Smooth muscle cell (in vitro differentiated cells): ENCODE results near the gene MAFG. TPM values are rescaled to one million over a fixed set of nuclear protein-coding genes. Genes with fewer than 3 reads are reported as not detected.

Experiments used
- DNase-seq: peaks from one replicate; lab custom pipeline; 2025; ENCODE audit not compliant: unreplicated experiment; lab: John Stamatoyannopoulos, UW
- H2AFZ ChIP-seq: fragments of 200-600 bp; sonication (generic); 2 replicates; pipeline ENCODE4 v1.6.0; 2016; ENCODE audit warnings: antibody characterized with exemption, low read depth, mild to moderate bottlenecking
- H3F3A ChIP-seq: fragments of 200-600 bp; sonication (generic); 2 replicates; pipeline ENCODE4 v1.6.0; 2017; ENCODE audit warnings: antibody characterized with exemption, low read depth
- H3K27ac ChIP-seq: fragments of 200-600 bp; sonication (generic); 2 replicates; pipeline ENCODE4 v1.5.1; 2016; ENCODE audit warnings: low read depth, mild to moderate bottlenecking
- H3K27me3 ChIP-seq: fragments of 200-600 bp; sonication (generic); 2 replicates; pipeline ENCODE4 v1.6.1; 2016; ENCODE audit warnings: low read depth, mild to moderate bottlenecking
- H3K36me3 ChIP-seq: fragments of 200-600 bp; sonication (generic); 2 replicates; pipeline ENCODE4 v1.5.1; 2016; ENCODE audit warnings: low read depth
- H3K4me1 ChIP-seq: fragments of 200-600 bp; sonication (generic); 2 replicates; pipeline ENCODE4 v1.5.1; 2016; ENCODE audit warnings: low read depth
- H3K4me2 ChIP-seq: fragments of 200-600 bp; sonication (generic); 2 replicates; pipeline ENCODE4 v1.6.0; 2016; ENCODE audit warnings: mild to moderate bottlenecking
- H3K4me3 ChIP-seq: fragments of 200-600 bp; sonication (generic); 2 replicates; pipeline ENCODE4 v1.5.1; 2016; ENCODE audit warnings: mild to moderate bottlenecking
- H3K79me2 ChIP-seq: fragments of 200-600 bp; sonication (generic); 2 replicates; pipeline ENCODE4 v1.6.0; 2016; ENCODE audit warnings: low read depth, mild to moderate bottlenecking
- H3K9ac ChIP-seq: fragments of 200-600 bp; sonication (generic); 2 replicates; pipeline ENCODE4 v1.6.0; 2016; ENCODE audit warnings: low read depth
- H3K9me3 ChIP-seq: fragments of 200-600 bp; sonication (generic); replicated peaks from 2 replicates; pipeline ENCODE4 v1.5.1; 2016; ENCODE audit warnings: low read depth
- H4K20me1 ChIP-seq: fragments of 200-600 bp; sonication (generic); 2 replicates; pipeline ENCODE4 v1.6.0; 2016; ENCODE audit warnings: low read depth
- CTCF ChIP-seq: fragments of 200-600 bp; sonication (generic); IDR thresholded peaks from 2 replicates; pipeline ENCODE4 v1.5.1; 2017; ENCODE audit warnings: borderline replicate concordance, mild to moderate bottlenecking, antibody characterized with exemption; ENCODE audit not compliant: insufficient read depth, poor library complexity, severe bottlenecking
- WGBS: methylation state at CpG from one replicate; pipeline ENCODE4 v1.1.7; 2016; ENCODE audit warnings: low lambda C conversion rate; 5-methylcytosine and 5-hydroxymethylcytosine counted together
- polyA plus RNA-seq: library from polyadenylated mRNA; unstranded; fragments of >200 nt; fragmentation: Nextera tagmentation; extraction: Ambion mirVana; gene quantifications from 2 replicates; pipeline ENCODE4 v1.2.1, GENCODE V29; 2016
- total RNA-seq: library from RNA; depleted of rRNA; stranded (reverse); fragments of >200 nt; gene quantifications from 2 replicates; pipeline ENCODE4 v1.2.3, GENCODE V29; 2014

MAFG gene
- total and polyA plus RNA-seq, 2 experiments from 2014 or later = 15.3 to 30.3 TPM

- 81% methylated on average over 5 of the region's 5 CpGs for WGBS
- Histone ChIP-seq H3F3A (peaks cover 11% of the 10 kb centered on the region), H4K20me1 (no peaks in the 10 kb centered on the region), H3K36me3 (no peaks in the 10 kb centered on the region), H3K4me3 (no peak overlapping the region), H3K4me2 (peak overlapping the region; percentile 26), H3K79me2 (no peaks in the 10 kb centered on the region), H3K9ac (no peak overlapping the region), H3K9me3 (no peaks in the 10 kb centered on the region), H2AFZ (no peak overlapping the region), H3K27me3 (peaks cover 1% of the 10 kb centered on the region), H3K4me1 (peaks cover 16% of the 10 kb centered on the region), H3K27ac (no peak overlapping the region)
- no peak for TF ChIP-seq CTCF
- DNase-seq = no peak
These were observed 39.7 kb upstream of the MAFG start for GRCh38 chr17:81967244-81967532.

GRCh38 chr17:81966343-81967243 lies 39.1 kb upstream of the MAFG start:
- Histone ChIP-seq H3K27ac (no peak overlapping the region), H3K4me2 (peak overlapping the region; percentile 26), H3F3A (peaks cover 11% of the 10 kb centered on the region), H3K27me3 (peaks cover 7% of the 10 kb centered on the region), H3K4me1 (peaks cover 16% of the 10 kb centered on the region), H4K20me1 (no peaks in the 10 kb centered on the region), H3K36me3 (no peaks in the 10 kb centered on the region), H2AFZ (no peak overlapping the region), H3K9ac (no peak overlapping the region), H3K79me2 (no peaks in the 10 kb centered on the region), H3K9me3 (no peaks in the 10 kb centered on the region), H3K4me3 (no peak overlapping the region)
- TF ChIP-seq CTCF = no peak
- 53% methylated on average over 32 of the region's 41 CpGs for WGBS
- no peak for DNase-seq

- WGBS = 89% methylated on average over 21 of the region's 22 CpGs
- Histone ChIP-seq H3K27me3 (peaks cover 19% of the 10 kb centered on the region), H3F3A (peaks cover 11% of the 10 kb centered on the region), H3K36me3 (no peaks in the 10 kb centered on the region), H3K9me3 (no peaks in the 10 kb centered on the region), H3K4me3 (no peak overlapping the region), H3K4me2 (no peak overlapping the region), H4K20me1 (no peaks in the 10 kb centered on the region), H2AFZ (no peak overlapping the region), H3K27ac (no peak overlapping the region), H3K79me2 (no peaks in the 10 kb centered on the region), H3K4me1 (peaks cover 16% of the 10 kb centered on the region), H3K9ac (no peak overlapping the region)
- TF ChIP-seq CTCF = no peak
- no peak for DNase-seq
These were observed 36.7 kb upstream of the MAFG start for GRCh38 chr17:81964081-81964849.
